HepG2 (cell line): ENCODE results near the gene REM2. TPM values are rescaled to one million over a fixed set of nuclear protein-coding genes. Genes with fewer than 3 reads are reported as not detected.
A peak's percentile ranks its signal among the peaks of the same experiment; 100 is the strongest.

Experiments
- HMG20B ChIP-seq: conservative IDR thresholded peaks from 2 replicates; pipeline ENCODE4 v1.6.1; 2016; ENCODE audit warnings: missing genetic modification reagents, missing compliant biosample characterization
- JUNB ChIP-seq: sonication (generic); formaldehyde crosslinking; IDR thresholded peaks from 2 replicates; pipeline ENCODE4 v1.8.0; 2022; ENCODE audit warnings: missing genetic modification reagents, mild to moderate bottlenecking, borderline replicate concordance
- PHF8 ChIP-seq: sonication (generic); formaldehyde crosslinking; IDR thresholded peaks from 2 replicates; pipeline ENCODE4 v1.5.0; 2020; ENCODE audit warnings: missing genetic modification reagents
- PLRG1 ChIP-seq: fragments of 450-650 bp; conservative IDR thresholded peaks from 2 replicates; pipeline ENCODE4 v1.6.1; 2016
- TCF7 ChIP-seq: sonication (generic); IDR thresholded peaks from 2 replicates; pipeline ENCODE4 v1.6.1; 2016; ENCODE audit warnings: antibody characterized with exemption, low read depth
- ZNF383 ChIP-seq: sonication (generic); formaldehyde crosslinking; IDR thresholded peaks from 2 replicates; pipeline ENCODE4 v1.4.0; 2020; ENCODE audit warnings: missing genetic modification reagents, mild to moderate bottlenecking, borderline replicate concordance
- ZNF761 ChIP-seq: sonication (generic); formaldehyde crosslinking; conservative IDR thresholded peaks from 2 replicates; pipeline ENCODE4 v1.4.0; 2020; ENCODE audit warnings: mild to moderate bottlenecking, missing genetic modification reagents
- polyA plus RNA-seq, 8 experiments: library from polyadenylated mRNA; depleted of rRNA in 3 of 8; stranded (reverse) in 7 of 8; unstranded in 1 of 8; fragments of >200 nt; fragmentation: Illumina TruSeq in 4 of 8; extraction: Trizol in 4 of 8; gene quantifications; 2 replicates each; pipeline versions ENCODE4 v1.2.1 to v1.2.3, GENCODE V29; 2011 to 2016; ENCODE audit warnings: low read depth in 4 of 8, missing spikeins in 1 of 8, mixed read lengths in 1 of 8; ENCODE audit not compliant: insufficient read depth in 1 of 8
- total RNA-seq, 5 experiments: library from RNA; depleted of rRNA; stranded (reverse); fragments of >200 nt; fragmentation: Illumina TruSeq; extraction: Trizol; gene quantifications; 2 replicates each; pipeline ENCODE4 v1.2.3, GENCODE V29; 2016; ENCODE audit warnings: low read depth in 1 of 5
- TF ChIP-seq, protein P1 (sequence below): sonication (generic); formaldehyde crosslinking; IDR thresholded peaks from 2 replicates; pipeline ENCODE4 v1.4.0; 2020; ENCODE audit warnings: low read depth, mild to moderate bottlenecking, missing genetic modification reagents
- TF ChIP-seq, protein P2 (sequence below): sonication (generic); formaldehyde crosslinking; IDR thresholded peaks from 2 replicates; pipeline ENCODE4 v1.4.0; 2020; ENCODE audit warnings: mild to moderate bottlenecking, missing genetic modification reagents
- TF ChIP-seq, protein P3 (sequence below): sonication (generic); formaldehyde crosslinking; IDR thresholded peaks from 2 replicates; pipeline ENCODE4 v1.5.1; 2020; ENCODE audit warnings: mild to moderate bottlenecking, missing genetic modification reagents, borderline replicate concordance
- TF ChIP-seq, protein P4 (sequence below), 2 experiments: sonication (generic) in 1 of 2; formaldehyde crosslinking in 1 of 2; IDR thresholded peaks; 2 replicates each; pipeline versions ENCODE4 v1.4.0 to v1.6.1; 2018 to 2020; ENCODE audit warnings: missing genetic modification reagents in 2 of 2, borderline replicate concordance in 1 of 2, low read depth in 1 of 2, mild to moderate bottlenecking in 1 of 2, missing biosample characterization in 1 of 2

The REM2 gene
- total and polyA plus RNA-seq, 2 of the 13 experiments (the other 11 are each of a cell fraction or from before 2014, with no cell fraction given), result 0.20 TPM; not detected in 1

DNA sequence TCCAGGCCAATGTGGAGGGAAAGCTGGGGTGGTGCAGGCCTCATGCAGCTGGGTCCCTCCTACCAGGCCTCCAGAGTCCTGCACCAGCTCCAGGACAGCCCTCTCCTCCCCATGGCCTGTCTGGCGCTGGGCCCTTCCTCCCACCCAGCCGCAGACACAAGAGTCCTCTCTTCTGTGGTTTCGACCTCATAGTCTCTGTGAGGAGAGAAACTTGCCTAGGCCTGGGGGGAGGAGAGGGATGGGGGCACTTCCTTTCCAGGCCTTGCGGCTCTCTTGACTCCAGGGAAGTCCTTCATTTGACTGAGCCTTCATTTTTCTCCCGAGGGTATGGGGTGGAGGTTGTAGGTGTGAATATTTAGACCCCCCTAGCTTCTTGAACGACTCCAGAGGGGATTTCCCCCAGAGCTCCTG is 44.4 kb upstream of the REM2 start (continued):
- TF ChIP-seq, protein P1, sequence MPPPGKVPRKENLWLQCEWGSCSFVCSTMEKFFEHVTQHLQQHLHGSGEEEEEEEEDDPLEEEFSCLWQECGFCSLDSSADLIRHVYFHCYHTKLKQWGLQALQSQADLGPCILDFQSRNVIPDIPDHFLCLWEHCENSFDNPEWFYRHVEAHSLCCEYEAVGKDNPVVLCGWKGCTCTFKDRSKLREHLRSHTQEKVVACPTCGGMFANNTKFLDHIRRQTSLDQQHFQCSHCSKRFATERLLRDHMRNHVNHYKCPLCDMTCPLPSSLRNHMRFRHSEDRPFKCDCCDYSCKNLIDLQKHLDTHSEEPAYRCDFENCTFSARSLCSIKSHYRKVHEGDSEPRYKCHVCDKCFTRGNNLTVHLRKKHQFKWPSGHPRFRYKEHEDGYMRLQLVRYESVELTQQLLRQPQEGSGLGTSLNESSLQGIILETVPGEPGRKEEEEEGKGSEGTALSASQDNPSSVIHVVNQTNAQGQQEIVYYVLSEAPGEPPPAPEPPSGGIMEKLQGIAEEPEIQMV (CRISPR knock-in tag), result 0 out of 2 replicates have a peak, but pooled peaks have one; percentile 17
- TF ChIP-seq PHF8 (CRISPR knock-in tag) (no peak), ZNF383 (CRISPR knock-in tag) (no peak; the same call in 1 of the 2 replicates), ZNF761 (0 out of 2 replicates have a peak, but pooled peaks have one; percentile 35), TCF7 (no peak), HMG20B (CRISPR knock-in tag) (0 out of 2 replicates have a peak, but pooled peaks have one; percentile 31), JUNB (no peak), PLRG1 (no peak)
- TF ChIP-seq, protein P2, sequence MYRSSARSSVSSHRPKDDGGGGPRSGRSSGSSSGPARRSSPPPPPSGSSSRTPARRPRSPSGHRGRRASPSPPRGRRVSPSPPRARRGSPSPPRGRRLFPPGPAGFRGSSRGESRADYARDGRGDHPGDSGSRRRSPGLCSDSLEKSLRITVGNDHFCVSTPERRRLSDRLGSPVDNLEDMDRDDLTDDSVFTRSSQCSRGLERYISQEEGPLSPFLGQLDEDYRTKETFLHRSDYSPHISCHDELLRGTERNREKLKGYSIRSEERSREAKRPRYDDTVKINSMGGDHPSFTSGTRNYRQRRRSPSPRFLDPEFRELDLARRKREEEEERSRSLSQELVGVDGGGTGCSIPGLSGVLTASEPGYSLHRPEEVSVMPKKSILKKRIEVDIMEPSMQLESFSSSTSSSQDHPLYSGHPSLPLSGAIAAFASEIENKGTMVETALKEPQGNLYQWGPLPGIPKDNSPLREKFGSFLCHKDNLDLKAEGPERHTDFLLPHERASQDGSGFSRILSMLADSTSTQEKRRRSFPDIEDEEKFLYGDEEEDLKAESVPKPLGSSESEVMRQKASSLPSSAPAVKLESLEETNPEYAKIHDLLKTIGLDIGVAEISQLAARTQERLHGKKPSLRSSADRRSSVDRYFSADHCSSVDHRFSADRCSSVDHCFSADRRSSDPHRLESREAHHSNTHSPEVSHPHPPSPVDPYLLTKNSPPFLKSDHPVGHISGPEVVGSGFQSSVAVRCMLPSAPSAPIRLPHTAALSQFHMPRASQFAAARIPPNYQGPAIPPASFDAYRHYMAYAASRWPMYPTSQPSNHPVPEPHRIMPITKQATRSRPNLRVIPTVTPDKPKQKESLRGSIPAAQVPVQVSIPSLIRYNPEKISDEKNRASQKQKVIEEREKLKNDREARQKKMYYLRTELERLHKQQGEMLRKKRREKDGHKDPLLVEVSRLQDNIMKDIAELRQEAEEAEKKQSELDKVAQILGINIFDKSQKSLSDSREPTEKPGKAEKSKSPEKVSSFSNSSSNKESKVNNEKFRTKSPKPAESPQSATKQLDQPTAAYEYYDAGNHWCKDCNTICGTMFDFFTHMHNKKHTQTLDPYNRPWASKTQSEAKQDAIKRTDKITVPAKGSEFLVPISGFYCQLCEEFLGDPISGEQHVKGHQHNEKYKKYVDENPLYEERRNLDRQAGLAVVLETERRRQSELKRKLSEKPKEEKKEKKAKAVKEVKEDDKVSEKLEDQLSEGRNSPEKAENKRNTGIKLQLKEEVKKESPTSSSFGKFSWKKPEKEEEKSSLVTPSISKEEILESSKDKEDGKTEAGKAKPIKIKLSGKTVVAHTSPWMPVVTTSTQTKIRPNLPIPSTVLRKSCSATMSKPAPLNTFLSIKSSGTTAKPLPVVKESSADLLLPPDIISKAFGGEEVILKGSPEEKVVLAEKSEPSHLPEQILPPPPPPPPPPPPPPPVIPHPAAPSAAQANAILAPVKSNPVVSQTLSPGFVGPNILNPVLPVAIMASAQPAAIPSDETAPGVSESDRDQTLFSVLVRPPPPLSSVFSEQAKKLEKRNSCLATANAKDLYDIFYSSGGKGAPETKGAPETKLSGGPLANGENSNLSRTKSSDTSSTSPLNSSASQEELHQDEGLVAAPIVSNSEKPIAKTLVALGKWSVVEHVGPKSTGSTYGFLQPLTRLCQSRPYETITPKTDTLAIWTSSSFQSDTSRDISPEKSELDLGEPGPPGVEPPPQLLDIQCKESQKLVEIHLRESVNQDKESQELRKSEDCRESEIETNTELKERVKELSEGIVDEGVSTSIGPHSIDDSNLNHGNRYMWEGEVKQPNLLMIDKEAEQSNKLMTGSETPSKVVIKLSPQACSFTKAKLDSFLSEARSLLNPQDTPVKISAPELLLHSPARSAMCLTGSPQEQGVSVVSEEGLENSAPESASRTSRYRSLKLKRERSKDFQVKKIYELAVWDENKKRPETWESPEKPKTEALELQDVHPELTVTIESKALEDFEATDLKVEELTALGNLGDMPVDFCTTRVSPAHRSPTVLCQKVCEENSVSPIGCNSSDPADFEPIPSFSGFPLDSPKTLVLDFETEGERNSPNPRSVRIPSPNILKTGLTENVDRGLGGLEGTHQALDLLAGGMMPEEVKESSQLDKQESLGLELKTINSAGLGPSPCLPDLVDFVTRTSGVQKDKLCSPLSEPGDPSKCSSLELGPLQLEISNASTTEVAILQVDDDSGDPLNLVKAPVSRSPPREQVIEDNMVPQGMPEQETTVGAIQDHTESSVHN, result 0 out of 2 replicates have a peak, but pooled peaks have one; percentile 49
- TF ChIP-seq, protein P3, sequence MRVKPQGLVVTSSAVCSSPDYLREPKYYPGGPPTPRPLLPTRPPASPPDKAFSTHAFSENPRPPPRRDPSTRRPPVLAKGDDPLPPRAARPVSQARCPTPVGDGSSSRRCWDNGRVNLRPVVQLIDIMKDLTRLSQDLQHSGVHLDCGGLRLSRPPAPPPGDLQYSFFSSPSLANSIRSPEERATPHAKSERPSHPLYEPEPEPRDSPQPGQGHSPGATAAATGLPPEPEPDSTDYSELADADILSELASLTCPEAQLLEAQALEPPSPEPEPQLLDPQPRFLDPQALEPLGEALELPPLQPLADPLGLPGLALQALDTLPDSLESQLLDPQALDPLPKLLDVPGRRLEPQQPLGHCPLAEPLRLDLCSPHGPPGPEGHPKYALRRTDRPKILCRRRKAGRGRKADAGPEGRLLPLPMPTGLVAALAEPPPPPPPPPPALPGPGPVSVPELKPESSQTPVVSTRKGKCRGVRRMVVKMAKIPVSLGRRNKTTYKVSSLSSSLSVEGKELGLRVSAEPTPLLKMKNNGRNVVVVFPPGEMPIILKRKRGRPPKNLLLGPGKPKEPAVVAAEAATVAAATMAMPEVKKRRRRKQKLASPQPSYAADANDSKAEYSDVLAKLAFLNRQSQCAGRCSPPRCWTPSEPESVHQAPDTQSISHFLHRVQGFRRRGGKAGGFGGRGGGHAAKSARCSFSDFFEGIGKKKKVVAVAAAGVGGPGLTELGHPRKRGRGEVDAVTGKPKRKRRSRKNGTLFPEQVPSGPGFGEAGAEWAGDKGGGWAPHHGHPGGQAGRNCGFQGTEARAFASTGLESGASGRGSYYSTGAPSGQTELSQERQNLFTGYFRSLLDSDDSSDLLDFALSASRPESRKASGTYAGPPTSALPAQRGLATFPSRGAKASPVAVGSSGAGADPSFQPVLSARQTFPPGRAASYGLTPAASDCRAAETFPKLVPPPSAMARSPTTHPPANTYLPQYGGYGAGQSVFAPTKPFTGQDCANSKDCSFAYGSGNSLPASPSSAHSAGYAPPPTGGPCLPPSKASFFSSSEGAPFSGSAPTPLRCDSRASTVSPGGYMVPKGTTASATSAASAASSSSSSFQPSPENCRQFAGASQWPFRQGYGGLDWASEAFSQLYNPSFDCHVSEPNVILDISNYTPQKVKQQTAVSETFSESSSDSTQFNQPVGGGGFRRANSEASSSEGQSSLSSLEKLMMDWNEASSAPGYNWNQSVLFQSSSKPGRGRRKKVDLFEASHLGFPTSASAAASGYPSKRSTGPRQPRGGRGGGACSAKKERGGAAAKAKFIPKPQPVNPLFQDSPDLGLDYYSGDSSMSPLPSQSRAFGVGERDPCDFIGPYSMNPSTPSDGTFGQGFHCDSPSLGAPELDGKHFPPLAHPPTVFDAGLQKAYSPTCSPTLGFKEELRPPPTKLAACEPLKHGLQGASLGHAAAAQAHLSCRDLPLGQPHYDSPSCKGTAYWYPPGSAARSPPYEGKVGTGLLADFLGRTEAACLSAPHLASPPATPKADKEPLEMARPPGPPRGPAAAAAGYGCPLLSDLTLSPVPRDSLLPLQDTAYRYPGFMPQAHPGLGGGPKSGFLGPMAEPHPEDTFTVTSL (CRISPR knock-in tag), result no peak
- TF ChIP-seq, protein P4, sequence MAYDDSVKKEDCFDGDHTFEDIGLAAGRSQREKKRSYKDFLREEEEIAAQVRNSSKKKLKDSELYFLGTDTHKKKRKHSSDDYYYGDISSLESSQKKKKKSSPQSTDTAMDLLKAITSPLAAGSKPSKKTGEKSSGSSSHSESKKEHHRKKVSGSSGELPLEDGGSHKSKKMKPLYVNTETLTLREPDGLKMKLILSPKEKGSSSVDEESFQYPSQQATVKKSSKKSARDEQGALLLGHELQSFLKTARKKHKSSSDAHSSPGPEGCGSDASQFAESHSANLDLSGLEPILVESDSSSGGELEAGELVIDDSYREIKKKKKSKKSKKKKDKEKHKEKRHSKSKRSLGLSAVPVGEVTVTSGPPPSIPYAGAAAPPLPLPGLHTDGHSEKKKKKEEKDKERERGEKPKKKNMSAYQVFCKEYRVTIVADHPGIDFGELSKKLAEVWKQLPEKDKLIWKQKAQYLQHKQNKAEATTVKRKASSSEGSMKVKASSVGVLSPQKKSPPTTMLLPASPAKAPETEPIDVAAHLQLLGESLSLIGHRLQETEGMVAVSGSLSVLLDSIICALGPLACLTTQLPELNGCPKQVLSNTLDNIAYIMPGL (CRISPR knock-in tag; IDR thresholded peaks at IDR 0.05; ENCODE audit: borderline replicate concordance in 1 of 2, low read depth in 1 of 2), result peak in 1 of 2 experiments; percentile 36; a peak in 1 of 4 replicates
